Keratinocyte (primary cell): ENCODE data around the gene MYOZ2.

ENCODE experiments used
- EZH2 ChIP-seq: IDR thresholded peaks from one replicate; pipeline ENCODE4 v1.6.1; 2012; ENCODE audit warnings: inconsistent platforms, mild to moderate bottlenecking, low read length, moderate library complexity
- TF ChIP-seq, protein P1 (sequence below), 3 experiments: IDR thresholded peaks in 1 of 3; conservative IDR thresholded peaks in 1 of 3; optimal IDR thresholded peaks in 1 of 3; 2 replicates in 2 of 3; 3 replicates in 1 of 3; pipeline versions ENCODE3 to v1.5.1; 2011; ENCODE audit warnings: low read length in 3 of 3, mild to moderate bottlenecking in 3 of 3, moderate library complexity in 2 of 3, control low read depth in 1 of 3, inconsistent platforms in 1 of 3; ENCODE audit not compliant: insufficient read depth in 2 of 3; ENCODE audit errors: extremely low read depth in 1 of 3

DNA sequence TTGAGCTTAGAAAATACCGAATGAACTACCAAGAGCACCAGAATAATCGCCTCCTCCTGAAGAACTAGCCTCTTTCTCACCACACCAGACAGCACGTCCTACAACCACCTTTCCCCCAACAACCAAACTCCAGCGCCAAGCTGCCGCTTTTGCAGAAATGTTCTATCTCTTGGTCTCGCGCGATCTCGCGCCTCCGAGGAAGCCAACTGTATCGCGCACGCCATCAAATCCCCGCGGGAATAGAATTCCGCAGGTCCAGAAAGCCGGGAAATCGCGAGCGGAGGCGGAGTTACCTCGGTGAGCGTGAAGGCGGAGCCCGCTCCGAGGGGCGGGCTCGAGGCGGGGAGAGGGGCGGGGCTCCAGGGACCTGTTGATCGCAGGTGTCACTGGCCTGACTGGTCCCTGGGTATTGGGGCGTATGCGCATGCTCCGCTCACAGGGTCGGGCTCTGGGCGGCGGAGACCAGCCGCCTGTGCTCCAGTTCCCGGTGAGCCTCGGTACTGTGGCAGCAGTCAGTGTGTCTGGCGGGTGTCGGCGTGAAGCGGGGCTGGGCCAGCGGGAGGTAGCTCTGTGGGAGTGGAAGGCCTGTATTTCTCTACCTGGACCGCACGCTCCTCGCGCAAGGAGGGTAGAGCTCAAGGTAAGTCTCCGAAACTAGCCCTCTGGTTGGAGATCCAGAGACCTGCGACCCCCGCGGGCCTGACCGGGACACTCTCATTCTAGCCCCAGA, 76.8 kb downstream of the MYOZ2 start, which contains the start of gene USP53:
- TF ChIP-seq, protein P1, sequence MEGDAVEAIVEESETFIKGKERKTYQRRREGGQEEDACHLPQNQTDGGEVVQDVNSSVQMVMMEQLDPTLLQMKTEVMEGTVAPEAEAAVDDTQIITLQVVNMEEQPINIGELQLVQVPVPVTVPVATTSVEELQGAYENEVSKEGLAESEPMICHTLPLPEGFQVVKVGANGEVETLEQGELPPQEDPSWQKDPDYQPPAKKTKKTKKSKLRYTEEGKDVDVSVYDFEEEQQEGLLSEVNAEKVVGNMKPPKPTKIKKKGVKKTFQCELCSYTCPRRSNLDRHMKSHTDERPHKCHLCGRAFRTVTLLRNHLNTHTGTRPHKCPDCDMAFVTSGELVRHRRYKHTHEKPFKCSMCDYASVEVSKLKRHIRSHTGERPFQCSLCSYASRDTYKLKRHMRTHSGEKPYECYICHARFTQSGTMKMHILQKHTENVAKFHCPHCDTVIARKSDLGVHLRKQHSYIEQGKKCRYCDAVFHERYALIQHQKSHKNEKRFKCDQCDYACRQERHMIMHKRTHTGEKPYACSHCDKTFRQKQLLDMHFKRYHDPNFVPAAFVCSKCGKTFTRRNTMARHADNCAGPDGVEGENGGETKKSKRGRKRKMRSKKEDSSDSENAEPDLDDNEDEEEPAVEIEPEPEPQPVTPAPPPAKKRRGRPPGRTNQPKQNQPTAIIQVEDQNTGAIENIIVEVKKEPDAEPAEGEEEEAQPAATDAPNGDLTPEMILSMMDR (optimal IDR thresholded peaks at IDR 0.05 in 1 of 3, IDR thresholded peaks at IDR 0.05 in 1 of 3, conservative IDR thresholded peaks at IDR 0.05 in 1 of 3; ENCODE audit: extremely low read depth in 1 of 3, insufficient read depth in 2 of 3, low read length in 3 of 3): peak in 1 of 3 experiments; percentile 26
- TF ChIP-seq EZH2: no peak
